Measurements from ENCODE around the gene CALML5.

CALML5 gene

DNA sequence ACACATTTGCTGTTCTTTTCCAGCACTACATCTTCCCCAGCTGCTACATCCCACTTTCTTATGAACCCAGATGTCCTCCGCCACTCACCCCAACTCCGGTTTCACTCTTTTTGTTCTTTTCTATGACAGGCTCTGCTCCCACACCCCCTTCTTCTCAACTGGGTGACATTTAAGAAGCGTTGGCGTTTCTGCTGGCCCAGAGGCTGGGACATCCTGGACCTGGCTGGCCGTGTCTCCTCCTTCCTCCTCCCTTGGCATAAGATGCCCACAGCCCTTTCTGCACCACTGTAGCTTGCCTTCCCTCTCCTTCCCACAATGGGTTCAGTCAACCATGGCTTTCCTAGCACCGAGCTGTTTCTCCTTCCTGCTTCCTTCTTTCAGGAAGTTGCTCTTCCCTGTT, 9.4 kb upstream of the CALML5 start:
- Histone ChIP-seq H3K4me1 (ENCODE audit: control insufficient read depth in 5 of 5, insufficient read depth in 5 of 5, low read length in 5 of 5) (peaks cover 0 to 6% (median 4%) of the 10 kb centered on the region in 5 donors), H3K9ac (ENCODE audit: low read length in 5 of 5) (no peak overlapping the region), H3K36me3 (ENCODE audit: control insufficient read depth in 5 of 5, insufficient read depth in 5 of 5, low read length in 5 of 5) (no peaks in the 10 kb centered on the region), H3K9me3 (ENCODE audit: control insufficient read depth in 5 of 5, low read length in 5 of 5) (no peaks in the 10 kb centered on the region), H3K27ac (ENCODE audit: low read depth, low read length) (no peak overlapping the region), H3K27me3 (ENCODE audit: control insufficient read depth in 5 of 5, insufficient read depth in 4 of 5, low read length in 5 of 5) (no peaks in the 10 kb centered on the region), H3K4me3 (ENCODE audit: low read depth in 1 of 5, low read length in 5 of 5) (no peak overlapping the region)

DNA sequence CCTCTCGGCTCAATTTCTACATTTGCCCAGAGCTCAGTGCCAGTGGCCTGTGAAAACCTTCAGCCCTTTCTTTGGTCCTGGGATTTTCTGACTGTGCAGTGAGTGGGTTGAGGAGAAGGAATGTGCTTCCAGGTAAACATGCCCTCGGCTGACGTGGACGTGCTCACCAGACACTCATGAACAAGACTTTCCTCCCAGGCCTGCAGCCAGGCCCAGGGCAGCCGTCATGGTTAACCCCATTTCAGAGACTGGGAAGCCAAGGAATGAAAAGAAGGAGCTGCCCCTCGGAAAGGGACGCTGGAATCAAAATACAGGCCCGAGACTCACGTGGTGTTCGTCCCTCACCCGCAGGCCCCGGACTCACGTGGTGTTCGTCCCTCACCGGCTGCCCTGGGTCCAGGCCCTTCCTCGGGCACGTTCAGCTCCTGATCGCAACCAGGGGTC, 8.8 kb upstream of the CALML5 start:
- Histone ChIP-seq H3K36me3 (ENCODE audit: control insufficient read depth in 5 of 5, insufficient read depth in 5 of 5, low read length in 5 of 5) (no peaks in the 10 kb centered on the region), H3K27me3 (ENCODE audit: control insufficient read depth in 5 of 5, insufficient read depth in 4 of 5, low read length in 5 of 5) (no peaks in the 10 kb centered on the region), H3K27ac (ENCODE audit: low read depth, low read length) (no peak overlapping the region), H3K4me3 (ENCODE audit: low read depth in 1 of 5, low read length in 5 of 5) (no peak overlapping the region), H3K9me3 (ENCODE audit: control insufficient read depth in 5 of 5, low read length in 5 of 5) (no peaks in the 10 kb centered on the region), H3K9ac (ENCODE audit: low read length in 5 of 5) (no peak overlapping the region), H3K4me1 (ENCODE audit: control insufficient read depth in 5 of 5, insufficient read depth in 5 of 5, low read length in 5 of 5) (peaks cover 0 to 6% (median 4%) of the 10 kb centered on the region in 5 donors)

DNA sequence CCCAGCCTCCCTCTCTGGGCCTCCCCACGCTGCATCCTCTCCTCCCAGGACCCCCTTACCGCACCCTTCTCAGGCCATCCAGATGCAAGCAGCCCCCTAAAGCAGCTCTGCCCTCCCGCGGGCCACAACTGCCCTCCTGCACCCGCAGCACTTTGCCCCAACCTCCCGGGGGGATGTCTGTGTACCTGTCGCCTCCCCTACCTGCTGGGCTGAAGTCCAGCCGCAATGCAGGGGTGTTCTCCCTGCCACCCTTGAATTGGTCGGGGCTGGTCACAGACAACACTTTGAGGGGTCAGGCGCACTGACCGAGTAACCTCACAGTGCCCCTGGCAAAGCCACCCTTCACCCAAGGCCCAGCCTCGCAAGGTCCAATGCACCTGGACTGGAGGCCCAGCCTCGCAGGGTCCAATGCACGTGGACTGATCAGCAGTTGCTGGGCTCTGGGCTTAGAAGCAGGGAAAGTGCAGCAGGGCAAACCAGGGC, 8.3 kb upstream of the CALML5 start:
- H3K27ac ChIP-seq (ENCODE audit: low read depth, low read length): no peak overlapping the region
- peaks cover 0 to 6% (median 4%) of the 10 kb centered on the region in 5 donors for H3K4me1 ChIP-seq (ENCODE audit: control insufficient read depth in 5 of 5, insufficient read depth in 5 of 5, low read length in 5 of 5)
- H3K4me3 ChIP-seq (ENCODE audit: low read depth in 1 of 5, low read length in 5 of 5): no peak overlapping the region
- no peak overlapping the region for H3K9ac ChIP-seq (ENCODE audit: low read length in 5 of 5)
- no peaks in the 10 kb centered on the region for H3K9me3 ChIP-seq (ENCODE audit: control insufficient read depth in 5 of 5, low read length in 5 of 5)
- no peaks in the 10 kb centered on the region for H3K27me3 ChIP-seq (ENCODE audit: control insufficient read depth in 5 of 5, insufficient read depth in 4 of 5, low read length in 5 of 5)
- no peaks in the 10 kb centered on the region for H3K36me3 ChIP-seq (ENCODE audit: control insufficient read depth in 5 of 5, insufficient read depth in 5 of 5, low read length in 5 of 5)

- Histone ChIP-seq H3K4me3 (ENCODE audit: low read depth in 1 of 5, low read length in 5 of 5) (no peak overlapping the region), H3K36me3 (ENCODE audit: control insufficient read depth in 5 of 5, insufficient read depth in 5 of 5, low read length in 5 of 5) (no peaks in the 10 kb centered on the region), H3K27me3 (ENCODE audit: control insufficient read depth in 5 of 5, insufficient read depth in 4 of 5, low read length in 5 of 5) (no peaks in the 10 kb centered on the region), H3K27ac (ENCODE audit: low read depth, low read length) (no peak overlapping the region), H3K4me1 (ENCODE audit: control insufficient read depth in 5 of 5, insufficient read depth in 5 of 5, low read length in 5 of 5) (peaks cover 0 to 6% (median 4%) of the 10 kb centered on the region in 5 donors), H3K9me3 (ENCODE audit: control insufficient read depth in 5 of 5, low read length in 5 of 5) (no peaks in the 10 kb centered on the region), H3K9ac (ENCODE audit: low read length in 5 of 5) (no peak overlapping the region)
These were observed 7.6 kb upstream of the CALML5 start for GRCh38 chr10:5506751-5507648.

DNA sequence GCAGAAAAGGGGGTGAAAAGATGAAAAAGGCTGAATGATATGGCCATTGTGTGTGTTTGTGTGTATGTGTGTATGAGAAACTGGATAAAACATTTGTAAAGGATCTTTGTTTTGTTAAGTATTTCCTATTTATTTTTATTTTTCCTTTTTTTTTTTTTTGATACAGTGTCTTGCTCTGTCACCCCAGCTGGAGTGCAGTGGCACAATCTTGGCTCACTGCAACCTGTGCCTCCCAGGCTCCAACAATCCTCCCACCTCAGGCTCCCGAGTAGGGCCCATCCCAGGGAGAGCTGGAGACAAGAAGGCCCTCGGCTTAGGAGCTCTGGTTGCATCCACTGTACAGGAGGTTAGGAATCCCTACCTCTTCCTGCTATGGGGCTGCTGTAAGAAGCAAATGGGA, 6.9 kb upstream of the CALML5 start:
- H3K9ac ChIP-seq (ENCODE audit: low read length in 5 of 5): no peak overlapping the region
- no peak overlapping the region for H3K27ac ChIP-seq (ENCODE audit: low read depth, low read length)

GRCh38 chr10:5504146-5505072, 5.0 kb upstream of the CALML5 start:
- Histone ChIP-seq H3K36me3 (ENCODE audit: control insufficient read depth in 5 of 5, insufficient read depth in 5 of 5, low read length in 5 of 5) (no peaks in the 10 kb centered on the region), H3K9me3 (ENCODE audit: control insufficient read depth in 5 of 5, low read length in 5 of 5) (no peaks in the 10 kb centered on the region), H3K9ac (ENCODE audit: low read length in 5 of 5) (no peak overlapping the region), H3K4me3 (ENCODE audit: low read depth in 1 of 5, low read length in 5 of 5) (no peak overlapping the region), H3K27me3 (ENCODE audit: control insufficient read depth in 5 of 5, insufficient read depth in 4 of 5, low read length in 5 of 5) (no peaks in the 10 kb centered on the region), H3K27ac (ENCODE audit: low read depth, low read length) (no peak overlapping the region), H3K4me1 (ENCODE audit: control insufficient read depth in 5 of 5, insufficient read depth in 5 of 5, low read length in 5 of 5) (peaks cover 0 to 4% (median 0%) of the 10 kb centered on the region in 5 donors)

More for the DNA sequence above, 6.9 kb upstream of the CALML5 start:
- no peaks in the 10 kb centered on the region for H3K27me3 ChIP-seq (ENCODE audit: control insufficient read depth in 5 of 5, insufficient read depth in 4 of 5, low read length in 5 of 5)
- H3K4me1 ChIP-seq (ENCODE audit: control insufficient read depth in 5 of 5, insufficient read depth in 5 of 5, low read length in 5 of 5): peaks cover 0 to 6% (median 4%) of the 10 kb centered on the region in 5 donors
- no peak overlapping the region for H3K4me3 ChIP-seq (ENCODE audit: low read depth in 1 of 5, low read length in 5 of 5)
- H3K9me3 ChIP-seq (ENCODE audit: control insufficient read depth in 5 of 5, low read length in 5 of 5): no peaks in the 10 kb centered on the region
- H3K36me3 ChIP-seq (ENCODE audit: control insufficient read depth in 5 of 5, insufficient read depth in 5 of 5, low read length in 5 of 5): no peaks in the 10 kb centered on the region

GRCh38 chr10:5503477-5503835, 4.1 kb upstream of the CALML5 start:
- H3K9ac ChIP-seq (ENCODE audit: low read length in 5 of 5): no peak overlapping the region

DNA sequence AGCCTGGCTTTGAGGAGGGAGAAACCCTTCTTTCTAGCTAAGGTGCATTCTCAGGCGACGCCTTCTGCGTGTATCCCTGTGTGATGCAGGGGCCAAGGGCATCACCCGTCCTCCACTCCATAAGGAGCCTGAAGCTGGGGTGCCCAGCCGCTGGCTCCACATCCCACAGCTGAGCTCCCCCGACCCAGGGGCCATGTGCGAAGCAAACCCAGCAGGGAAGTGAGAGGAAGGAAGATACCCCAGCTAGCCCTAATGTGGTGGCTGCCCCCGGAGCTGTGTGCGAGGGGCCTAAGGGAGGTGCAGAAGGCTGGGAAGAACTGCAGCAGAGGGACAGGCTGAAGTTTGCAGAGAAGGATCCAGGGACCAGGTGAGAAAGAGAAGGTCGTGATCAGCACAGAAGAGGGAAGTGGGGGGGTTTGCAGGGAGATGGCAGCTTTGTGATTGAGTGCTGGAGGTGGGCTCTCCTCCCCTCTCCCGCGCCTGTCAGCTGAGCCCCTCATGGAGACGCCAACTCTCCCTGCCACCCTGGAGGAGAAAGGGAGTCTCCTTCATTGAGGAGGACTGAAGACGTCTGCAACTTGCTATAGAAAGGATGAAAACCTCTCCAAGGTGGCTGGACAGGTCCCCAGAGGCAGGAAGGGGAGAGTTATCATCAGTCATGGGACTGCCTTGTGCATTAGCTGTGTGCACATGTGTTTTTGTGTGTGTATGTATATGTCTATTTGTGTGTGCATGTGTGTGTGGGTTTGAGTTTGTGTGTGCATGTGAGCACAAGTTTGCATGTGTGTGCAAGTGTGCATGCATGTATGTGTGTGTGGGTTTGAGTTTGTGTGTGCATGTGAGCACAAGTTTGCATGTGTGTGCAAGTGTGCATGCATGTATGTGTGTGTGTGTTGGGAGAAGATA, 3.5 kb upstream of the CALML5 start:
- Histone ChIP-seq H3K27me3 (ENCODE audit: control insufficient read depth in 5 of 5, insufficient read depth in 4 of 5, low read length in 5 of 5) (no peaks in the 10 kb centered on the region), H3K9ac (ENCODE audit: low read length in 5 of 5) (no peak overlapping the region), H3K36me3 (ENCODE audit: control insufficient read depth in 5 of 5, insufficient read depth in 5 of 5, low read length in 5 of 5) (no peaks in the 10 kb centered on the region), H3K4me1 (ENCODE audit: control insufficient read depth in 5 of 5, insufficient read depth in 5 of 5, low read length in 5 of 5) (peaks cover 0 to 4% (median 0%) of the 10 kb centered on the region in 5 donors), H3K9me3 (ENCODE audit: control insufficient read depth in 5 of 5, low read length in 5 of 5) (no peaks in the 10 kb centered on the region), H3K27ac (ENCODE audit: low read depth, low read length) (no peak overlapping the region), H3K4me3 (ENCODE audit: low read depth in 1 of 5, low read length in 5 of 5) (no peak overlapping the region)

More at GRCh38 chr10:5503477-5503835, 4.1 kb upstream of the CALML5 start:
- peaks cover 0 to 4% (median 0%) of the 10 kb centered on the region in 5 donors for H3K4me1 ChIP-seq (ENCODE audit: control insufficient read depth in 5 of 5, insufficient read depth in 5 of 5, low read length in 5 of 5)
- no peaks in the 10 kb centered on the region for H3K36me3 ChIP-seq (ENCODE audit: control insufficient read depth in 5 of 5, insufficient read depth in 5 of 5, low read length in 5 of 5)
- H3K27ac ChIP-seq (ENCODE audit: low read depth, low read length): no peak overlapping the region
- no peaks in the 10 kb centered on the region for H3K27me3 ChIP-seq (ENCODE audit: control insufficient read depth in 5 of 5, insufficient read depth in 4 of 5, low read length in 5 of 5)
- H3K9me3 ChIP-seq (ENCODE audit: control insufficient read depth in 5 of 5, low read length in 5 of 5): no peaks in the 10 kb centered on the region
- no peak overlapping the region for H3K4me3 ChIP-seq (ENCODE audit: low read depth in 1 of 5, low read length in 5 of 5)

GRCh38 chr10:5502061-5502521, 2.7 kb upstream of the CALML5 start:
- Histone ChIP-seq H3K4me1 (ENCODE audit: control insufficient read depth in 5 of 5, insufficient read depth in 5 of 5, low read length in 5 of 5) (peaks cover 0 to 4% (median 0%) of the 10 kb centered on the region in 5 donors), H3K27me3 (ENCODE audit: control insufficient read depth in 5 of 5, insufficient read depth in 4 of 5, low read length in 5 of 5) (no peaks in the 10 kb centered on the region), H3K9ac (ENCODE audit: low read length in 5 of 5) (no peak overlapping the region), H3K4me3 (ENCODE audit: low read depth in 1 of 5, low read length in 5 of 5) (no peak overlapping the region), H3K27ac (ENCODE audit: low read depth, low read length) (no peak overlapping the region), H3K9me3 (ENCODE audit: control insufficient read depth in 5 of 5, low read length in 5 of 5) (no peaks in the 10 kb centered on the region), H3K36me3 (ENCODE audit: control insufficient read depth in 5 of 5, insufficient read depth in 5 of 5, low read length in 5 of 5) (no peaks in the 10 kb centered on the region)
